Karpas-422 (cell line): ENCODE measurements around the gene SLBP. TPM values are rescaled to one million over a fixed set of nuclear protein-coding genes. Genes with fewer than 3 reads are reported as not detected.

Experiments used
- DNase-seq: peaks from one replicate; pipeline ENCODE4 v3.0.0-alpha.2; 2015
- H2AFZ ChIP-seq: fragments of 200-600 bp; sonication (generic); 2 replicates; pipeline ENCODE4 v1.6.1; 2014; ENCODE audit warnings: antibody characterized with exemption, low read length, mixed read lengths
- H3K27ac ChIP-seq: fragments of 200-600 bp; sonication (generic); 2 replicates; pipeline ENCODE4 v1.5.1; 2014; ENCODE audit warnings: mild to moderate bottlenecking, low read length, moderate library complexity
- H3K27me3 ChIP-seq: fragments of 200-600 bp; sonication (generic); 2 replicates; pipeline ENCODE4 v1.6.1; 2014; ENCODE audit warnings: low read length, mixed read lengths
- H3K36me3 ChIP-seq: fragments of 200-600 bp; sonication (generic); 2 replicates; pipeline ENCODE4 v1.6.1; 2014; ENCODE audit warnings: low read length, mixed read lengths; ENCODE audit not compliant: insufficient read depth
- H3K4me1 ChIP-seq: fragments of 200-600 bp; sonication (generic); 2 replicates; pipeline ENCODE4 v1.6.1; 2014; ENCODE audit warnings: mild to moderate bottlenecking, low read length, mixed read lengths
- H3K4me2 ChIP-seq: fragments of 200-600 bp; sonication (generic); 2 replicates; pipeline ENCODE4 v1.6.1; 2014; ENCODE audit warnings: low read length, low read depth, mild to moderate bottlenecking; ENCODE audit not compliant: poor library complexity, severe bottlenecking
- H3K4me3 ChIP-seq: fragments of 200-600 bp; sonication (generic); 2 replicates; pipeline ENCODE4 v1.5.1; 2014; ENCODE audit warnings: mild to moderate bottlenecking, antibody characterized with exemption, low read length, mixed read lengths
- H3K79me2 ChIP-seq: fragments of 200-600 bp; sonication (generic); 2 replicates; pipeline ENCODE4 v1.6.1; 2014; ENCODE audit warnings: mild to moderate bottlenecking, low read length, mixed read lengths
- H3K9ac ChIP-seq: fragments of 200-600 bp; sonication (generic); 2 replicates; pipeline ENCODE4 v1.6.0; 2014; ENCODE audit warnings: low read length
- H3K9me2 ChIP-seq: fragments of 200-600 bp; sonication (generic), shearing (Covaris generic); replicated peaks from 2 replicates; pipeline ENCODE4 v1.6.0; 2014; ENCODE audit warnings: mild to moderate bottlenecking, low read length, moderate library complexity; ENCODE audit not compliant: insufficient read depth
- H3K9me3 ChIP-seq: fragments of 300-700, 200-600 bp; sonication (generic); 2 replicates; pipeline ENCODE4 v1.6.1; 2014; ENCODE audit warnings: low read length, mixed read lengths
- H4K20me1 ChIP-seq: fragments of 200-600 bp; sonication (generic); 2 replicates; pipeline ENCODE4 v1.6.1; 2014; ENCODE audit warnings: mild to moderate bottlenecking, antibody characterized with exemption, low read length, low read depth; ENCODE audit not compliant: insufficient read depth
- total RNA-seq: library from RNA; depleted of rRNA; stranded (reverse); fragments of >200 nt; shearing (Covaris generic); gene quantifications from 2 replicates; pipeline ENCODE4 v1.2.3, GENCODE V29; 2014; ENCODE audit warnings: low replicate concordance

The SLBP gene
- total RNA-seq, 1 experiment from 2014 or later: 82.1 TPM

DNA sequence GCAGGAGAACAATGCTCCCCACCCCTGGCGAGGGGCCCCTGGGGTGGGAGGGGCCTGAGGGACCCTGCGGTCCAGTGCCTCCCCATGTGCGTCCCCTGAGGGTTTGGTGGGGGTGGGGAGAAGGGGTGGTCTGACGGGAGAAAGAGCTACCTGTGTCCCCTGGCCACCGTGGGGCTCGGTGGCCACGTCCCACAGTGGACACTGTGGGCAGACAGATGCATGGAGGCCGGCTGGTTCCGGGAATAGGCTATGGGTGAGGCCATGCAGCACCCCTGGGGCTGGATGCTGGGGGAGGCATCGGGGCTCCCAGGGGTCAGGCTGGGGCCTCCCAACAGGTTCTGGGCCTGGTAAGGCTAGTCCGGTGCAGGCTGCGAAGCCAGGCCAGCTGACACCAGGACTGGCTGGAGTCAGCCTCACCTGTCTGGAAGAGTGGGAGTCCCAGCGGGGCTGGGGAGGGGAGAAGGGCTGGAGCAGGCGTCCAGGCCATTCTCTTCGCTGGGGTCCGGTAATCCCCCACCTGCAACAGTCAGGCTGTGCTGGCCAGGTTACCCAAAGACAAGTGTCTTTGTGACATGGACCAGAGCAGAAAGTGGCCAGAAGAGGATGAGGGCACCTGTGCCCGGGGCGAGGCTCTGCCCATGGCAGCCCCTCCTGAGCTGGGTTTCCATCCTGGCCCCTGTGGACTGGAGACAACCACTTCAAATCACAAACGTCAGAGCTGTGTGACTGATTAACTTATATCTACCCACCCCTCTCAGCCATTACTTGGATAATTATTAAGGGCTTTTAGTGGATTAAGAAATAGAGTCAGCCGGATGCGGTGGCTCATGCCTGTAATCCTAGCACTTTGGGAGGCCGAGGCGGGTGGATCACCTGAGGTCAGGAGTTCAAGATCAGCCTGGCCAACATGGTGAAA, 26.6 kb downstream of the SLBP start:
- Histone ChIP-seq H3K27me3 (no peaks in the 10 kb centered on the region), H3K9ac (no peak overlapping the region), H3K9me2 (no peaks in the 10 kb centered on the region), H2AFZ (no peak overlapping the region), H3K36me3 (peaks cover 3% of the 10 kb centered on the region; the same call in 1 of the 2 replicates), H3K79me2 (no peaks in the 10 kb centered on the region), H4K20me1 (no peaks in the 10 kb centered on the region), H3K4me1 (peaks cover 10% of the 10 kb centered on the region), H3K27ac (no peak overlapping the region), H3K4me3 (no peak overlapping the region), H3K9me3 (no peaks in the 10 kb centered on the region), H3K4me2 (no peak overlapping the region)
- no peak for DNase-seq

DNA sequence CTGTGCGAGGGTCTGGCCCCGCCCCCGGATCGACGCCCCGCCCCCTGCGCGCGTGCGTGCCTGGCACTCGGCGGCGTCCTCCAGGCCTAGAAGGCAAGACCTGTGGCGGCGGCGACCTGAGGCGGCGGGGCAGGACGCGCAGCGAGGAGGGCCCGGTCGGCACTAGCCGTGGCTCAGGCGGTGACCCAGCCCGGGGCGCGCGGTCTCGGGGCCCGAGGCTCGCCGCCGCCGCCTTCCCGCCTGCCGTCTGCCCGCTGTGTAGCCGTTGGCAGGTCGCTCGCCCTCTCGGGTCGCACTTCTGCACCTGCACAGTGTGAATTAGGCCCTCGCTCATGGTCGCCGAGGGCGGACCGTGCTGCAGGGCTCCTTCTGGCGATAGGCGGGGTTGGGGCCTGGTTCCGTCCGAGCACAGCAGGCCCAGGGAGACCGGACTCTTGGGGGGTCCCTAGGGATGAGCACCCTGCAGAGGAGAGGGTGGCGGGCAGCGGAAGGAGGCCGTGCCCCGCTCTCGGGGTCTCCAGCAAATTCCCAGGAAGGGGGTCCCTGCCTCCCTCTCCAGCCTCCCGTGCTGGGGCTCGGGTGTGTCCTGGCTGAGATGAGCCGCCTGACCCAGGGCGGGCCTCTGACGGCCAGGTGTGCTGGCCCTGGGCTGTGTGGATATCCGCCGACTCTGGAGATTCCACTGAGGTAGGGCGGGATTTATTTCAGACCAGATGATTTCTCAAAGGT, 27.4 kb downstream of the SLBP start:
- Histone ChIP-seq H3K9ac (no peak overlapping the region), H2AFZ (no peak overlapping the region), H3K27ac (no peak overlapping the region), H3K4me2 (no peak overlapping the region), H3K4me3 (no peak overlapping the region), H3K27me3 (no peaks in the 10 kb centered on the region), H3K4me1 (peaks cover 10% of the 10 kb centered on the region), H3K36me3 (no peaks in the 10 kb centered on the region), H3K9me2 (no peaks in the 10 kb centered on the region), H3K9me3 (no peaks in the 10 kb centered on the region), H4K20me1 (no peaks in the 10 kb centered on the region), H3K79me2 (no peaks in the 10 kb centered on the region)
- DNase-seq: no peak

DNA sequence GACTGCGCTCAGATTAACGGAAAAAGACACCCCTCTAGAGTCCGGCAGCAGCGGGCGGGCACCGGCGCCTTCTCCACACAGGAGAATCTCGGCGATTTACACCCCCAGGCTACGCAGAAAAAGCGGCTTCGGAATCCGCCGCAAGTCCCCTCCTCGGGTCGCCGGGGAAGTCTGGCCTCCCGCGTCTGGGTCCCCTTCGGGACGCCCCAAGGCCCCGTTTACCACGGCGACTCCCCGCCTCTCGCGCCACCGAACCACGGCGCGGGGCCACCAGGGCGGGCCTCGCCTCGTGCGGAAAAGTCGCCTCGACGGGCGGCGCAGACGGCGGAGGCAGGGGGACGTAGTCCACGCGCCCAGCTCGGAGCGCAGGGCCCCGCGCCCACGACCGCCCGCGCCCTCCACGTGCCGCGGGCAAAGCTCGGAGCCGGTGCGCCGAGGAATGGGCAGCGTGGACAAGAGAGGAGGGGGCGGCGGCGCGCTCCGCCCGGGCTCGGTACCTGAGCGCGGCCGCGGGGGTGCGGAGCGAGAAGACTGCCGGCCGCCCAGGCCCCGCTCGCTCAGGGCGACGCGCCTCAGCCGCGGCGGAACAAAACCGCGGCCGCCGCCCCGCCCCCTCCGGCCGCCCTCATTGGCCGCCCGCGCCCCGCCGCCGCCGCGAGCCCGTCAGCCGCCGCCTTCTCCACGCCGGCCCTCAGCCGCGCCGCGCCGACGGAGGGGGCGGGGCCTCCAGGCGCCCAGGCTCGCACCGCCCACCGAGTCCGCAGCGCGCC, 28.2 kb downstream of the SLBP start, which contains the start of gene FAM53A:
TSS of gene FAM53A (minus strand) at position 578 of the 770 bp plus-strand sequence. CDS start 15,572 bp downstream, outside the sequence.
- Histone ChIP-seq H3K27ac (no peak within 1 kb of the TSS), H3K4me1 (peaks cover 10% of the 10 kb centered on the region), H3K9ac (peak within 1 kb of the TSS; percentile 67), H4K20me1 (no peaks in the 10 kb centered on the region), H3K9me2 (no peaks in the 10 kb centered on the region), H3K4me2 (peak within 1 kb of the TSS; percentile 74), H3K79me2 (no peaks in the 10 kb centered on the region), H3K27me3 (no peaks in the 10 kb centered on the region), H3K36me3 (no peaks in the 10 kb centered on the region), H2AFZ (peak within 1 kb of the TSS; percentile 71; the same call in 1 of the 2 replicates), H3K4me3 (peak within 1 kb of the TSS; percentile 65; the same call in 1 of the 2 replicates), H3K9me3 (no peaks in the 10 kb centered on the region)
- DNase-seq: peak; percentile 96

DNA sequence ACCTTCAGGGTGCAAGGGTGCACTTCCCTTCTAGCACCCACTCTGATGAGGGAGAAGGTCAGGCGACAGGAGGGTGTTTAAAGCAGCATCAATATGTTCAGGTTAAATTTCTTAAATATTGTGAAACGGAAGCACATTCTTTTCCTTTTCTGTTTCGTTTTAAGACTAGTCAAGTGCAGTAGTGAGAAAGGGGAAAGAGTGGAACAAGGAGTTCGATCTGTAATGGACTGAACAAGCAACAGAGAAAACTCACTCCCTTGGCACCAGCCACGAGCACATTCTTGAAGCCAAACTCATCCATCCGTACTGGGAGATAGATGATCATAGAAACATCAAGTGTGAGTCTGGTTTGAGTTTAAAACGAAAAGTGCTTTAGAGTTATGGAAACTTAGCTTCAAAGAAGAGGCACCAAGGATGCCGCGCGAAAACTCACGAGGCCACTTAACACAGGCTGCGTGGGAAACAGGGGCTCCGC, 28.8 kb downstream of the SLBP start:
- Histone ChIP-seq H4K20me1 (no peaks in the 10 kb centered on the region), H3K27me3 (no peaks in the 10 kb centered on the region), H3K9ac (peak overlapping the region; percentile 67), H3K36me3 (no peaks in the 10 kb centered on the region), H2AFZ (peak overlapping the region; percentile 71; the same call in 1 of the 2 replicates), H3K27ac (no peak overlapping the region), H3K4me1 (peaks cover 10% of the 10 kb centered on the region), H3K9me2 (no peaks in the 10 kb centered on the region), H3K4me3 (peak overlapping the region; percentile 65; the same call in 1 of the 2 replicates), H3K4me2 (peak overlapping the region; percentile 74), H3K79me2 (no peaks in the 10 kb centered on the region), H3K9me3 (no peaks in the 10 kb centered on the region)
- no peak for DNase-seq

DNA sequence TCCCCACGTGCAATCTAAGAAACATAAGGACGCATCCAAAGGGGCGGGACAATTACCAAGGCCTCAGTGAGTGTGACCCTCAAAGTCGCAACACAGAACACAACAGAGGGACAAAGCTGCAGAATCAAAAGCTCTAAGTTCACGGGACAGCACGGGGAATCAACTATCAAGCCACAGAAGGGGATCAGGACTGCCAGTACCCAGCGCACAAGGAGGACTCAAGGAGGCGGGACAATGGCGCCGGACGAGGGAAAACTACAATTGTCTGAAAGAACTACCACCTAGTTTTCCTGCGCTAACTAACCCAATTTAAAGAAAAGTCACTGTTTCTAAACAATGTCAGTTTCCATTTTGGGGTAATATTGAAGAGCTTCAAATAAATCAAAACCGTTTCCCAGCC, 29.3 kb downstream of the SLBP start:
- Histone ChIP-seq H3K9me3 (no peaks in the 10 kb centered on the region), H3K79me2 (no peaks in the 10 kb centered on the region), H3K4me2 (peak overlapping the region; percentile 74), H3K4me1 (peaks cover 10% of the 10 kb centered on the region), H3K27me3 (no peaks in the 10 kb centered on the region), H3K4me3 (no peak overlapping the region), H3K9ac (peak overlapping the region; percentile 67; the same call in 1 of the 2 replicates), H3K9me2 (no peaks in the 10 kb centered on the region), H3K36me3 (no peaks in the 10 kb centered on the region), H3K27ac (no peak overlapping the region), H2AFZ (no peak overlapping the region), H4K20me1 (no peaks in the 10 kb centered on the region)
- DNase-seq: no peak

DNA sequence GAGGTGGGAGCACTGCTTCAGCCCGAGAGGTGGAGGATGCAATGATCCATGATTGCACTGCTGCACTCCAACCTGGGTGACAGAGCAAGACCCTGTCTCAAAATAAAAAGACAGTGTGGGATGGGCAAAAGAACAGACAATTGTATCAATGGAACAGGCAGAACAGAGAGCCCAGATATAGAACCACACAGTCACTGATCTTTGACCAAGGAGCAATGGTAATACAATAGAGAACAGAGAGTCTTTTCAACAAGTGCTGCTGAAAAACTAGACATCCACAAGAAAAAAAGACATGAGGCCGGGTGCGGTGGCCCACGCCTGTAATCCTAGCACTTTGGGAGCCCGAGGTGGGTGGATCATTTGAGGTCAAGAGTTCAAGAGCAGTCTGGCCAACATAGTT, 33.9 kb downstream of the SLBP start:
- H3K4me1 ChIP-seq: peaks cover 2% of the 10 kb centered on the region
- H3K79me2 ChIP-seq: no peaks in the 10 kb centered on the region
- no peak overlapping the region for H3K4me3 ChIP-seq
- no peak for DNase-seq
- no peak overlapping the region for H3K27ac ChIP-seq
- H2AFZ ChIP-seq: no peak overlapping the region
- H3K27me3 ChIP-seq: no peaks in the 10 kb centered on the region
- no peaks in the 10 kb centered on the region for H3K9me2 ChIP-seq
- no peak overlapping the region for H3K9ac ChIP-seq
- no peaks in the 10 kb centered on the region for H3K9me3 ChIP-seq
- no peaks in the 10 kb centered on the region for H4K20me1 ChIP-seq
- no peak overlapping the region for H3K4me2 ChIP-seq
- no peaks in the 10 kb centered on the region for H3K36me3 ChIP-seq

DNA sequence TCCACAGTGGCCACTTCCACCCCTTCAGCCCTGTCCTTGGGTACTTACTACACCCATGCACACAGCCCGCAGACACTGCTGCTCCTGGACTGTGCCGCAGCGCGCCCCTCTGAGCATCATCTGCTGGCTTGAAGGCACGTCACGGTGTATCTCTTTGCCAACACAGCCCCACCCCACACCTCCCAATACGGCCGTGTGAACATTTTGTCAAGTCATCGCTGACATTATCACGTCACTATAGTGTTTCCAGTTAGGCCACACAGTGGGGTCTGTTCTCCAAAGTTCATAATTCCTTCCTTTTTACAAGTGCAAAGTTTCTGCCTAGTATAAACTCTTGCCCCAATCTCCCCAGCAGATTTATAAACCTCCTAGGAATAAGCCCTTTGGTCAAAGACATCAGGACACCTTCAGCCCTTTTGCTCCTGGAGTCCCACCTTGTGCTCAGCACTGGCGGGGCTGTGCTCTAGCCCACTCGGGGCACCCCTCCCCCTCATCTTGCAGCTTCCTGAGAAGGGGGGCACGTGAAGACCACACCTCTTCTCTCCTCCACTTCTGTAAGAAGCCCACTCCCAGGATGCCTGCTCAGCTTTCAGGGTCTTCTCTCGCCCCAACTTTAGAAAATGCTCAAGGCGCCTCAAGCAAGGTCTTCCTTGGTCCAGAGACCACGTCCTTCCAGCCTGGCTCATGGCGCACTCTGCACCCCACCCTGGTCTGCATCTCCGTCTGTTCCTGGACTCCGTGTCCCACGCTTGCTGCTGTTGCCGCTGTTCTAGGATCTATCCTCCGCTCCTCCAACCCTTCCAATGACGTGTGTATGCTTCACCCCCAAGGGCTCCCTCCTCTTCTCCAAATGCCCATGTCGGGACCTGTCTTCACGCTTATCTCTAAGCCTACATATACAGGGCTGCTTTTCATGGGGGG, 35.3 kb downstream of the SLBP start:
- Histone ChIP-seq H3K27ac (no peak overlapping the region), H3K9me3 (no peaks in the 10 kb centered on the region), H2AFZ (no peak overlapping the region), H3K79me2 (no peaks in the 10 kb centered on the region), H3K9me2 (no peaks in the 10 kb centered on the region), H3K4me3 (no peak overlapping the region), H3K36me3 (no peaks in the 10 kb centered on the region), H3K4me1 (no peaks in the 10 kb centered on the region), H3K9ac (no peak overlapping the region), H3K4me2 (no peak overlapping the region), H4K20me1 (no peaks in the 10 kb centered on the region), H3K27me3 (no peaks in the 10 kb centered on the region)
- no peak for DNase-seq
